NCI-H2107 (cell line): Measurements from ENCODE around the gene FAM174C.

Source experiments
- DNase-seq: peaks from one replicate; lab custom pipeline; 2025; lab: John Stamatoyannopoulos, UW

Gene FAM174C

GRCh38 chr19:1322198-1322981, 47.1 kb downstream of the FAM174C start:
- DNase-seq, result no peak

GRCh38 chr19:1324249-1324805, 49.0 kb downstream of the FAM174C start:
- no peak for DNase-seq

- no peak for DNase-seq
Observed at GRCh38 chr19:1324806-1325567, 49.7 kb downstream of the FAM174C start.

DNA sequence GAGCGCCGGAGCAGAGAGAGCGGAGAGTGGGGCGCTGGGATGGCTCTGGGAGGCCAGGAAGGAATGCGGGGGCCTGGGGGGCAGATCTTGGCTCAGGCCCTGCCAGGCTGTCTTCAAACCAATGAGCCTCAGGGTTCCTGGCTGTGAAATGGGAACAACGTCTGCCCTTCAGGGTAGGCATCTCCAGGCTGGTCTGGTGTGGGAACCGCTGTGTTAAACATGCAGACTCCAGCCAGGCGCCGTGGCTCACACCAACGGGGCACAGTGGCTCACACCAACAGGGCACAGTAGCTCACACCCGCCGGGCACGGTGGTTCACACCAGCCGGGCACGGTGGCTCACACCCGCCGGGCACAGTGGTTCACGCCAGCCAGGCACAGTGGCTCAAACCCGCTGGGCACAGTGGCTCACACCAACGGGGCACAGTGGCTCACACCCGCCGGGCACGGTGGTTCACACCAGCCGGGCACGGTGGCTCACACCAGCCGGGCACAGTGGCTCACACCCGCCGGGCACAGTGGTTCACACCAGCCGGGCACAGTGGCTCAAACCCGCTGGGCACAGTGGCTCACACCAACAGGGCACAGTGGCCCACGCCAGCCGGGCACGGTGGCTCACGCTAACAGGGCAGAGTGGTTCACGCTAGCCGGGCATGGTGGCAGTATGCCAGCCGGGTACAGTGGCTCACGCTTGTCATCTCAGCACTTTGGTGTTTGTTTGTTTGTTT, 50.4 kb downstream of the FAM174C start:
- DNase-seq, result no peak

DNA sequence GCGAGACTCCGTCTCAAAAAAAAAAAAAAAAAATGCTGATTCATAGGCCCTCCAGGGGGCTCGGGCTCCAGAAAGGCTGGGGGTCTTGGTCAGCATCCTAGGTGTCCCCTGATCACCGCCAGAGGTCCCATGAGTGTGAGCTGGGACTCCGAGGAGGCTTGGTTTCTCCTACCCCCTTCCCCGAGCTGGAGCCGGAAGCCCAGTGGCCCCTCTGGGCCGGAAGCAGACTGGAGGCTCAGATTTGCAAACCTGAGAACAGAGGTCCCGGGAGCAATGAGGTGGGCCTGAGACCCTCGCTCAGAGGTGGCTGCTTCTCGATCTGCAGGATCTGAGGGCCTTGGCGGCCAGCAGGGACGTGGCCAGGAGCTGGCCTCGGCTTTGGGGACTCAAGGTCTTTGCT, 51.8 kb downstream of the FAM174C start:
- no peak for DNase-seq
